Glutamatergic neuron (in vitro differentiated cells): ENCODE data around the gene CDK8. TPM values are rescaled to one million over a fixed set of nuclear protein-coding genes. Genes with fewer than 3 reads are reported as not detected.
"Not testable (repeated sequence)": the region's sequence is repeated elsewhere in the genome, so short reads cannot be mapped to it uniquely, and the experiment has no call there.

Source experiments
- DNase-seq: peaks from one replicate; pipeline ENCODE4 v3.0.0; 2022
- H3K27ac Mint-ChIP-seq: one replicate; pipeline ENCODE4 v1.8.0; 2020; ENCODE audit warnings: mild to moderate bottlenecking, mixed read lengths, inconsistent platforms; ENCODE audit not compliant: unreplicated experiment
- H3K27me3 Mint-ChIP-seq: one replicate; pipeline ENCODE4 v1.8.0; 2020; ENCODE audit warnings: mild to moderate bottlenecking, moderate library complexity, mixed read lengths, inconsistent platforms; ENCODE audit not compliant: unreplicated experiment
- H3K36me3 Mint-ChIP-seq: one replicate; pipeline ENCODE4 v1.8.0; 2020; ENCODE audit warnings: mild to moderate bottlenecking, mixed read lengths, inconsistent platforms; ENCODE audit not compliant: unreplicated experiment
- H3K4me1 Mint-ChIP-seq: one replicate; pipeline ENCODE4 v1.8.0; 2020; ENCODE audit warnings: mild to moderate bottlenecking, low read depth, mixed read lengths, inconsistent platforms; ENCODE audit not compliant: unreplicated experiment
- H3K4me3 Mint-ChIP-seq: one replicate; pipeline ENCODE4 v1.8.0; 2020; ENCODE audit warnings: mild to moderate bottlenecking, mixed read lengths, inconsistent platforms; ENCODE audit not compliant: unreplicated experiment
- H3K9me3 Mint-ChIP-seq: one replicate; pipeline ENCODE4 v1.8.0; 2020; ENCODE audit warnings: mild to moderate bottlenecking, moderate library complexity, mixed read lengths, inconsistent platforms; ENCODE audit not compliant: unreplicated experiment
- total RNA-seq: library from RNA; stranded (reverse); fragmentation: NEBNext Ultra II Directional; extraction: Animal tissue kit (Norgen Biotek cat#: 25700); gene quantifications from one replicate; pipeline ENCODE4 v1.2.1, GENCODE V29; 2021; ENCODE audit not compliant: unreplicated experiment
- TF ChIP-seq, protein P1 (sequence below): fragments of 200-600 bp; sonication (generic); IDR thresholded peaks from one replicate; pipeline ENCODE4 v1.5.0; 2021; ENCODE audit not compliant: partially characterized antibody, unreplicated experiment

Gene CDK8
- total RNA-seq, 1 donor from 2014 or later, result 27.9 TPM

DNA sequence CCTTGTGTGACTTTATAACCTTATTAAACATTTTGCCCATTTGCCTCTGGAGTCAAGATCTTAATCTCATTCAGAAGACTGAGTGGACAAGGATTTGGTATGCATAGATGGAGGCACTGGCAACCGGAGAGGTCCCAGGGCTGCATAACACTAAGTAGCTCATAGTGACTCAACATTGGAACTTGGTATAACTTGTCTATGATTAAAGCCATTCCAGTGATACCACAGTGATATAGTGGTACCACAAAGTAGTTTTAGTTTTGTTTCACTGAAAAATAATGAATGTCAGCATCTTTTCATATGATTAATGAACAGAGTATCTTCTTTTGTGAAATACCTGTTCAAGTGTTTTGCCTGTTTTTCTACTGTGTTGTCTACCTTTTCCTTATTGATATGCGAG is 26.4 kb downstream of the CDK8 start:
- no peaks in the 10 kb centered on the region for H3K9me3 Mint-ChIP-seq
- no peak overlapping the region for H3K4me3 Mint-ChIP-seq
- DNase-seq, result no peak
- no peaks in the 10 kb centered on the region for H3K27me3 Mint-ChIP-seq
- TF ChIP-seq, protein P1, sequence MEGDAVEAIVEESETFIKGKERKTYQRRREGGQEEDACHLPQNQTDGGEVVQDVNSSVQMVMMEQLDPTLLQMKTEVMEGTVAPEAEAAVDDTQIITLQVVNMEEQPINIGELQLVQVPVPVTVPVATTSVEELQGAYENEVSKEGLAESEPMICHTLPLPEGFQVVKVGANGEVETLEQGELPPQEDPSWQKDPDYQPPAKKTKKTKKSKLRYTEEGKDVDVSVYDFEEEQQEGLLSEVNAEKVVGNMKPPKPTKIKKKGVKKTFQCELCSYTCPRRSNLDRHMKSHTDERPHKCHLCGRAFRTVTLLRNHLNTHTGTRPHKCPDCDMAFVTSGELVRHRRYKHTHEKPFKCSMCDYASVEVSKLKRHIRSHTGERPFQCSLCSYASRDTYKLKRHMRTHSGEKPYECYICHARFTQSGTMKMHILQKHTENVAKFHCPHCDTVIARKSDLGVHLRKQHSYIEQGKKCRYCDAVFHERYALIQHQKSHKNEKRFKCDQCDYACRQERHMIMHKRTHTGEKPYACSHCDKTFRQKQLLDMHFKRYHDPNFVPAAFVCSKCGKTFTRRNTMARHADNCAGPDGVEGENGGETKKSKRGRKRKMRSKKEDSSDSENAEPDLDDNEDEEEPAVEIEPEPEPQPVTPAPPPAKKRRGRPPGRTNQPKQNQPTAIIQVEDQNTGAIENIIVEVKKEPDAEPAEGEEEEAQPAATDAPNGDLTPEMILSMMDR, result no peak
- no peak overlapping the region for H3K27ac Mint-ChIP-seq
- H3K36me3 Mint-ChIP-seq, result no peaks in the 10 kb centered on the region
- no peaks in the 10 kb centered on the region for H3K4me1 Mint-ChIP-seq

DNA sequence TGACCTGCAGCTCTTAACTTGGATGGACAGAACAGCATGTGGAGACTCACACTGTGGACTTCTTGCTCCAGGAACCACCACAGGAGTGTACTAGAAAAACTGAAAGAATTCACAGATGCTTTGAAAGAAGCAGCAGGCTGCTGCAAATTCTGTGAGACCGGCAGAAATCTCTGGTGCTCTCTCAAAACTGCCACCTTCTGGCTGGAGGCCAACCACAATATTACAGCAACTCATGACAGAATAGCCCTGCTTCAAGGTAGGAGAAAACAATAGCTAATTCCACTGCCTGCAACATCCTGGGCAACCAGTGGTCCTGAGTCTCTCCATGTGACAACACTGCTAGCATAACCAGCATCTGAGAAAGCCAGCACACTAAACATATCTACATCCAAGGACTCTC is 26.9 kb downstream of the CDK8 start:
- Mint-ChIP-seq H3K36me3 (no peaks in the 10 kb centered on the region), H3K27ac (no peak overlapping the region), H3K4me3 (no peak overlapping the region), H3K9me3 (no peaks in the 10 kb centered on the region), H3K4me1 (no peaks in the 10 kb centered on the region), H3K27me3 (no peaks in the 10 kb centered on the region)
- DNase-seq, result no peak
- TF ChIP-seq, protein P1, result no peak

DNA sequence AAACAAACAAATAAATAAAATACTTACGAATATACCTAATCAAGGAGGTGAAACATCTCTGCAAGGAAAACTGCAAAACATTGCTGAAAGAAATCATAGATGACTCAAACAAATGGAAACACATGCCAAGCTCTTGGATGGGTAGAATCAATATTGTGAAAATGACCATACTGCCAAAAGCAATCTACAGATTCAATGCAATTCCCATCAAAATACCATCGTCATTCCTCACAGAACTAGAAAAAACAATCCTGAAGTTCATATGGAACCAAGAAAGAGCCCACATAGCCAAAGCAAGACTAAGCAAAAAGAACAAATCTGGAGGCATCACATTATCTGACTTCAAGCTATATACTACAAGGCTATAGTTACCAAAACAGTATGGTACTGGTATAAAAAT is 32.0 kb downstream of the CDK8 start:
- not testable (repeated sequence) for H3K27me3 Mint-ChIP-seq, DNase-seq, H3K4me1 Mint-ChIP-seq, H3K27ac Mint-ChIP-seq, H3K9me3 Mint-ChIP-seq, H3K36me3 Mint-ChIP-seq, H3K4me3 Mint-ChIP-seq

DNA sequence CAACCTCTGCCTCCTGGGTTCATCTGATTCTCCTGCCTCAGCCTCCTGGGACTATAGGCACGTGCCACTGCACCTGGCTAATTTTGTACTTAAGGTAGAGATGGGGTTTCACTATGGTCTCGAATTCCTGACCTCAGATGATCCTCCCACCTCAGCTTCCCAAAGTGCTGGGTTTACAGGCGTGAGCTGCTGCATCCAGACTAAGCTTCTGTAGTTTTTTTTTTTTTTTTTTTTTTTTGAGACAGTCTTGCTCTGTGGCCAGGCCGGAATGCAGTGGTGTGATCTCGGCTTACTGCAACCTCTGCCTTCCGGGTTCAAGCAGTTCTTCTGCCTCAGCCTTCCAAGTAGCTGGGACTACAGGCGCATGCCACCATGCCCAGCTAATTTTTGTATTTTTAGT is 34.9 kb downstream of the CDK8 start:
- H3K36me3 Mint-ChIP-seq, H3K9me3 Mint-ChIP-seq, H3K27me3 Mint-ChIP-seq, DNase-seq, H3K4me3 Mint-ChIP-seq, H3K4me1 Mint-ChIP-seq, H3K27ac Mint-ChIP-seq: not testable (repeated sequence)

DNA sequence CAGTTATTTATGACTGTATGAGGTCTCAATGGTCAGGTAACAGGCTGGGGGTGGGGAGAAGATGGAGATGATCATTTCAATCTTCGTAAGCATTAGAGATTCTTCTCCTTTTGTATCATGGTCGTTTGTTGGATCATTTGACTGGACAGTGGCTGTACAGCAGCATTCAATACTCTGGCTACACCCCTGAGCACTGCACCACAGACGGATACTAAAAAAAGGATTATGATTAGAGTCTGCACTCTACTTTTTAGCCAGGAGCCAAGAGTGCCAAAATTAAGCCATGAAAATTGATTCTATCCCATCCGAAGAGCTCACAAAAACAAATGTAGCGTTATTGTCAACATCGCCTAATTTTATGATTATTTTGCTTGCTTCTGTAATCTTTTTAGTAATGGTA is 41.9 kb downstream of the CDK8 start:
- Mint-ChIP-seq H3K4me1 (peaks cover 15% of the 10 kb centered on the region), H3K27me3 (no peaks in the 10 kb centered on the region), H3K27ac (no peak overlapping the region), H3K36me3 (peaks cover 4% of the 10 kb centered on the region), H3K4me3 (no peak overlapping the region), H3K9me3 (peaks cover 4% of the 10 kb centered on the region)
- DNase-seq, result no peak
- TF ChIP-seq, protein P1, result no peak

DNA sequence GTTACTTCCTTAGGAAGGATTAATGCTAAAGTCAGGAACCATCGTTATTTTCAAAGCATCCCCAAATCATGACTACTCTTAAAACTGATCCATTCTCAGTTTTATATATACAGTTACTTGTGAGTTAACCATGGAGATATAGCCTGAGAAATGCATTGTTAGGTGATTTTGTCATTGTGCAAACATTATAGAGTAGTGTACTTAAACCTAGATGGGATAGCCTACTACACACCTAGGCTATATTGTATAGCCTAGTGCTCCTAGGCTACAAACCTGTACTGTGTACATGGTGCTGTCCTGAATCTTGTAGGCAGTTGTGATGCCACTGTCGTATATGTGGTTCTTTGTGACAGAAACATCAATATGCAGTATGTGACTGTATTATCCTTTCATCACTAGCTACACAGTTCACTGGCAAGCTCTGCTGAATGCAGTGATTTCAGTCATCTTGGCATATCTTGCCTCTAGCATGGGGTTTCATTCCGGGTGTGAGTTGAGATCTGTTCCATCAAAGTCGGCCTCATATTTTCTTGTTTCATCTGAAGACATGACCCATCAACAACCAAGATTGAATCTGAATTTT is 45.3 kb downstream of the CDK8 start:
- DNase-seq, result no peak

More for the DNA sequence above, 45.3 kb downstream of the CDK8 start:
- H3K27me3 Mint-ChIP-seq, result no peaks in the 10 kb centered on the region
- peaks cover 19% of the 10 kb centered on the region for H3K4me1 Mint-ChIP-seq
- no peak overlapping the region for H3K4me3 Mint-ChIP-seq
- H3K9me3 Mint-ChIP-seq, result peaks cover 4% of the 10 kb centered on the region
- H3K27ac Mint-ChIP-seq, result no peak overlapping the region
- TF ChIP-seq, protein P1, result no peak
- peaks cover 4% of the 10 kb centered on the region for H3K36me3 Mint-ChIP-seq
